ENCODE results near the gene DHX8.
"Not testable (repeated sequence)": the region's sequence is repeated elsewhere in the genome, so short reads cannot be mapped to it uniquely, and the experiment has no call there.

Gene DHX8
- 154 to 214 reads per million in 2 donors for total RNA-seq

GRCh38 chr17:43483674-43484551 is at the start of gene DHX8:
Gene DHX8, plus strand, starts transcription at chr17:43483975. Its CDS starts 63 bp downstream, at chr17:43484038.
- peak; percentile 96 to 98 (median 98) for DNase-seq

- no peak for DNase-seq
Observed at GRCh38 chr17:43434902-43435319, 48.9 kb upstream of the DHX8 start.

- DNase-seq = no peak
Observed at GRCh38 chr17:43437756-43438155, 46.0 kb upstream of the DHX8 start.

- DNase-seq = no peak
Observed at GRCh38 chr17:43438626-43439025, 45.1 kb upstream of the DHX8 start.

- no peak for DNase-seq
Observed at GRCh38 chr17:43439041-43439440, 44.7 kb upstream of the DHX8 start.

- no peak for DNase-seq
Observed at GRCh38 chr17:43442711-43443110, 41.1 kb upstream of the DHX8 start.

GRCh38 chr17:43443381-43443780 is 40.4 kb upstream of the DHX8 start:
- no peak for DNase-seq

GRCh38 chr17:43444223-43445008 is 39.4 kb upstream of the DHX8 start:
- no peak for DNase-seq

GRCh38 chr17:43445009-43445589 is 38.7 kb upstream of the DHX8 start:
- no peak for DNase-seq

GRCh38 chr17:43446773-43447172 is 37.0 kb upstream of the DHX8 start:
- DNase-seq = no peak

GRCh38 chr17:43448720-43449469 is 34.9 kb upstream of the DHX8 start:
- DNase-seq = no peak

GRCh38 chr17:43449470-43450248 is 34.1 kb upstream of the DHX8 start:
- DNase-seq = no peak

GRCh38 chr17:43450791-43451190 is 33.0 kb upstream of the DHX8 start:
- not testable (repeated sequence) for DNase-seq

- not testable (repeated sequence) for DNase-seq
Observed at GRCh38 chr17:43451741-43452140, 32.0 kb upstream of the DHX8 start.

- no peak for DNase-seq
Observed at GRCh38 chr17:43453331-43453812, 30.4 kb upstream of the DHX8 start.

GRCh38 chr17:43454868-43455267 is 28.9 kb upstream of the DHX8 start:
- DNase-seq = no peak

GRCh38 chr17:43456029-43456428 is 27.7 kb upstream of the DHX8 start:
- DNase-seq = no peak

GRCh38 chr17:43456661-43457361 is 27.0 kb upstream of the DHX8 start:
- DNase-seq = peak in 1 of 5 experiments; percentile 6

- DNase-seq = no peak
Observed at GRCh38 chr17:43457362-43457692, 26.4 kb upstream of the DHX8 start.

GRCh38 chr17:43459878-43460277 is 23.9 kb upstream of the DHX8 start:
- not testable (repeated sequence) for DNase-seq

GRCh38 chr17:43461185-43461584 is 22.6 kb upstream of the DHX8 start:
- no peak for DNase-seq
